Measurements from ENCODE around the gene C5AR2. TPM values are rescaled to one million over a fixed set of nuclear protein-coding genes. Genes with fewer than 3 reads are reported as not detected.

C5AR2 gene
- total RNA-seq, 2 experiments from 2014 or later = 0.05 to 0.21 TPM

DNA sequence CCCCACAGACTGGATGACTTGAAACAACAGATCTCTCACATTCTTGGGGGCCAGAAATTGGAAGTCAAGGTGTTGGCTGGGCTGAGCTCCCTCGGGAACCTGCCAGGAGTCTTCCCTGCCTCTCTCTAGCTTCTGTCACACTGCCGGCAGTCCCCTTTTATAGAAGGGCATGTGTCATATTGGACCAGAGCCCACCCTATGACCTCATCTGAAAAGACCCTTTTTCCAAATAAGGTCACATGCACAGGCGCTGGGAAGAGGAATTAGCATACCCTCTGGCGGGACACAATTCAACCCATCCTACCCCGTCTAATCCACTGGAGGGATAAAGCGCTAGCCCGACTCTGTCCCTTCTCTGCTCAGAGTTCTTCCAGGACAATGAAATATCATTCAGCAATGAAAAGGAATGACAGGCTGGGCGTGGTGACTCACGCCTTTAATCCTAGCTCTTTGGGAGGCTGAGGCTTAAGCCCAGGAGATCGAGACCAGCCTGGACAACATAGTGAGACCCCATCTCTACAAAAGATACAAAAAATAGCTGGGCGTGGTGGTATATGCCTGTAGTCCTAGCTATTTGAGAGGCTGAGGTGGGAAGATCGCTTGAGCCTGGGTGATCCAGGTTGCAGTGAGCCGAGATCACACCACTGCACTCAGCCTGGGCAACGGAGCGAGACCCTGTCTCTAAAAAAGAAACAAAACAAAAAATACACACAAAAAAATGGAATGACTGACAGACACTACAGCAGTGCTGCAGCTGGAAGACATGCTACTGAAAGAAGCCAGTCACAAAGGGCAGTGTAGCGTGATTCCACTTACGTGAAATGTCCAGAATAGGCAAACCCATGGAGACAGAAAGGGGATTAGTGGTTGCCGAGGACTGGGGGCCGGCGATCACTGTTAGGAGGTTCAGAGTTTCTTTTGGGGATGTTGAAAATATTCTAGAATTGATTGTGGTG, 58.8 kb downstream of the C5AR2 start:
- no peak for ATAC-seq
- CTCF ChIA-PET = interaction anchor here (0.7 to 3.4 kb wide), 34 partner anchors 8 to 378 kb away, joined by 3 to 49 read pairs (median 3); partner anchors contain the start of genes DHX34 and INAFM1
- Mint-ChIP-seq H3K9me3 (ENCODE audit: insufficient read depth) (no peaks in the 10 kb centered on the region), H3K27me3 (ENCODE audit: low read depth) (peaks cover 4% of the 10 kb centered on the region), H3K4me3 (no peak overlapping the region), H3K27ac (no peak overlapping the region), H3K36me3 (ENCODE audit: low read depth) (no peaks in the 10 kb centered on the region), H3K4me1 (ENCODE audit: low read depth) (peaks cover 4% of the 10 kb centered on the region)
- no peak for DNase-seq
- POLR2A ChIA-PET = no interaction called here

- CTCF ChIA-PET = interaction anchor here (0.7 to 3.4 kb wide), 36 partner anchors 9 to 379 kb away, joined by 3 to 49 read pairs (median 3); partner anchors contain the start of genes DHX34 and INAFM1
- Mint-ChIP-seq H3K4me1 (ENCODE audit: low read depth) (peaks cover 4% of the 10 kb centered on the region), H3K4me3 (no peak overlapping the region), H3K27me3 (ENCODE audit: low read depth) (peaks cover 8% of the 10 kb centered on the region), H3K36me3 (ENCODE audit: low read depth) (no peaks in the 10 kb centered on the region), H3K9me3 (ENCODE audit: insufficient read depth) (no peaks in the 10 kb centered on the region), H3K27ac (no peak overlapping the region)
- peak; percentile 93 for ATAC-seq
- POLR2A ChIA-PET = no interaction called here
- DNase-seq = peak; percentile 88
These were observed 59.7 kb downstream of the C5AR2 start for GRCh38 chr19:47391510-47392223.

Other genes with a start within 250 kb of the C5AR2 start
- gene ZC3H4, start 218.4 kb upstream of the C5AR2 start, total RNA-seq = 100 to 1,000 TPM; 102 TPM
- gene SAE1, start 201.3 kb upstream of the C5AR2 start, total RNA-seq = 100 to 1,000 TPM; 165 to 175 TPM
- 10 to 100 TPM; 15.7 to 16.8 TPM for gene BBC3, start 101.0 kb upstream of the C5AR2 start, total RNA-seq
- 10 to 100 TPM; 30.0 to 32.1 TPM for gene CCDC9, start 75.7 kb upstream of the C5AR2 start, total RNA-seq
- 10 to 100 TPM; 12.9 to 14.3 TPM for gene INAFM1, start 57.3 kb upstream of the C5AR2 start, total RNA-seq
- gene C5AR1, start 22.3 kb upstream of the C5AR2 start, total RNA-seq = 1 to 10 TPM; 1.0 to 1.8 TPM
- gene DHX34, start 17.1 kb downstream of the C5AR2 start, total RNA-seq = 10 to 100 TPM; 12.6 to 13.1 TPM
- not detected for gene MEIS3, start 87.4 kb downstream of the C5AR2 start, total RNA-seq
- under 1 TPM; 0.05 to 0.44 TPM for gene SLC8A2, start 139.7 kb downstream of the C5AR2 start, total RNA-seq
- gene KPTN, start 152.0 kb downstream of the C5AR2 start, total RNA-seq = 10 to 100 TPM; 12.6 to 13.0 TPM
- gene NAPA, start 182.9 kb downstream of the C5AR2 start, total RNA-seq = 100 to 1,000 TPM in 1 of 2 experiments, 10 to 100 TPM in 1; 90.0 to 103 TPM
- under 1 TPM; 0.10 to 0.13 TPM for gene ZNF541, start 241.0 kb downstream of the C5AR2 start, total RNA-seq

All from activated CD8-positive, alpha-beta T cell treated with anti-CD3 and anti-CD28 coated beads, Interleukin-2, amount 10 ng/mL, durations not matched to agents 7 days and 5 days (primary cell).